Calu3 (cell line): ENCODE results near the gene HSD3B7. TPM values are rescaled to one million over a fixed set of nuclear protein-coding genes. Genes with fewer than 3 reads are reported as not detected.
"Not testable (repeated sequence)": the region's sequence is repeated elsewhere in the genome, so short reads cannot be mapped to it uniquely, and the experiment has no call there.

Source experiments
- Bru-seq: library from RNA; stranded (reverse); fragments of 400-500 nt; gene quantifications from one replicate; lab custom pipeline; 2021; lab: Mats Ljungman, UMichigan
- BruChase-seq, 2 experiments: library from RNA; stranded (reverse); fragments of 400-500 nt; gene quantifications; one replicate each; lab custom pipeline; 2021; lab: Mats Ljungman, UMichigan
- BruUV-seq: library from RNA; stranded (reverse); fragments of 400-500 nt; replicated peaks from 2 replicates; lab custom pipeline; 2021; lab: Mats Ljungman, UMichigan
- CTCF ChIA-PET: fragments of 300-600 bp; sonication (Branson Sonifier 250); formaldehyde crosslinking; loops from one replicate; lab custom pipeline; 2022; ENCODE audit warnings: antibody characterized with exemption; lab: Charles Lee
- DNase-seq: peaks from one replicate; pipeline ENCODE4 v3.0.0; 2022
- H3K27ac Mint-ChIP-seq: one replicate; pipeline ENCODE4 v1.8.0; 2022; ENCODE audit warnings: mixed read lengths; ENCODE audit not compliant: unreplicated experiment
- H3K27me3 Mint-ChIP-seq: one replicate; pipeline ENCODE4 v1.8.0; 2022; ENCODE audit warnings: mixed read lengths; ENCODE audit not compliant: unreplicated experiment
- H3K36me3 Mint-ChIP-seq: one replicate; pipeline ENCODE4 v1.8.0; 2022; ENCODE audit warnings: mild to moderate bottlenecking, moderate library complexity, mixed read lengths; ENCODE audit not compliant: insufficient read depth, unreplicated experiment
- H3K4me1 Mint-ChIP-seq: one replicate; pipeline ENCODE4 v1.8.0; 2022; ENCODE audit warnings: mild to moderate bottlenecking, low read depth, mixed read lengths; ENCODE audit not compliant: unreplicated experiment
- H3K4me3 Mint-ChIP-seq: one replicate; pipeline ENCODE4 v1.8.0; 2022; ENCODE audit warnings: mild to moderate bottlenecking, low read depth, moderate library complexity, mixed read lengths; ENCODE audit not compliant: unreplicated experiment
- H3K9me3 Mint-ChIP-seq: one replicate; pipeline ENCODE4 v1.8.0; 2022; ENCODE audit warnings: low read depth, mixed read lengths; ENCODE audit not compliant: unreplicated experiment
- intact Hi-C: fragments of 100-400 bp; cut with micrococcal nuclease; formaldehyde crosslinking; loops from one replicate; pipeline ENCODE4 v1.10.0; 2022; ENCODE audit not compliant: unreplicated experiment
- long read RNA-seq: library from polyadenylated mRNA; stranded (forward); transcript quantifications from one replicate; pipeline ENCODE4 v2.0.0, GENCODE V29; 2022
- total RNA-seq: library from RNA; stranded (reverse); gene quantifications from 2 replicates; pipeline ENCODE4 v1.2.3, GENCODE V29; 2022
- TF ChIP-seq, protein P1 (sequence below): fragments of 200-600 bp; IDR thresholded peaks from one replicate; pipeline ENCODE4 v1.8.0; 2022; ENCODE audit warnings: antibody characterized with exemption; ENCODE audit not compliant: unreplicated experiment

Gene HSD3B7
- total RNA-seq (25.3 and 29.2 TPM in 2 replicates), Bru-seq, nascent RNA (percentile 42 among the genes with signal in this experiment), BruChase-seq, experiment 1, labeled RNA remaining after a 6-hour chase (percentile 78 among the genes with signal in this experiment), BruChase-seq, experiment 2, labeled RNA remaining after a 2-hour chase (percentile 65 among the genes with signal in this experiment)
- long read RNA-seq, transcript HSD3B7-202 (7 exons, 2,172 nt) = major isoform, 41 of 77 reads
- long read RNA-seq, partial matches to known transcripts = 8 of 77 reads
- long read RNA-seq, other reads (novel, unspliced or antisense) = 28 of 77 reads

DNA sequence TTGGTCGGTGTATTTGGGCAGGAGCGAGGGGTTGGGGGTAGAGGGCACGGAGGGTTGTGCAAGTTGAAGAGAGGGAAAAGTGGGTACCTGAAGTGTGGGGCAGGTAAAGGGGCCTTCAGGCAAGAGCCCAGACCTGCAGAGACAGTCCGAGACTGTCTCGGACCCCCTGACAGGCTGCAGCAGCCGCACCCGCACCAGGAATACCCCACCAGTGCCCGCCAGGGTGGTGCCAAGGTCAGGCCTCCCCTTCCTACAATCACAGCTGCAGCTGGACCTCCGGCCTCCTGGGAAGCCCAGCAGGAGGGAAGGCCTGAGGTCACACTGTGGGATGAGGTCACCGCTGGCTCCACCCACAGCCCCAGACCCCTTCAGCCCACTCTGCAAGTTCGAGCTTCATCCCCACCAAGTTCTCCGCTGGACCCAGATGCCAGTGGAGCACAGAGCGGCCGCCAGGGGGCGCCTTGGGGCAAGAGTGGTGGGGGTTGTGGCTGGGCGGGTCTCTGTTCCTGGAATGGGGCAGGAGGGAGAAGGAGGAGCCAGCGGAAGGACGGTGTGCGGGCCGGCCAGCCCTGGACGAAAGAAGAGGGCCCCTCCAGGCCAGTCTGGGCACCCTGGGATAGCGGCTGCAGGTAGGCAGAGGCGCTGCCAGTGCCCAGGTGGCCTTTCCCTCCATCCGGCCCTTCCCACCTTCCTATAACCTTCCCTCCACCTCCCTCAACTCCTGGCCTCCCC is at the start of gene HSD3B7:
TSS of gene HSD3B7 (plus strand) at position 539 of the 732 bp plus-strand sequence. CDS start 452 bp downstream, outside the sequence.
- CTCF ChIA-PET = interaction anchor here (0.8 to 2.4 kb wide), 28 partner anchors 9 to 884 kb away, joined by 3 to 22 read pairs (median 4); partner anchors contain the start of genes FUS, KAT8, PRSS8 and STX4
- peak within 1 kb of the TSS; percentile 71 for H3K27ac Mint-ChIP-seq
- peak; percentile 97 for DNase-seq
- peaks cover 57% of the 10 kb centered on the region for H3K36me3 Mint-ChIP-seq
- no peaks in the 10 kb centered on the region for H3K9me3 Mint-ChIP-seq
- BruUV-seq = no TSS peak
- H3K27me3 Mint-ChIP-seq = no peaks in the 10 kb centered on the region
- no peaks in the 10 kb centered on the region for H3K4me1 Mint-ChIP-seq
- intact Hi-C loops = loop anchor here (1.0 to 10.0 kb wide), 9 partner anchors 47 to 884 kb away; partner anchors contain the start of genes STX4, VKORC1, ZNF646 and ZNF668
- peak within 1 kb of the TSS; percentile 87 for H3K4me3 Mint-ChIP-seq
- TF ChIP-seq, protein P1, sequence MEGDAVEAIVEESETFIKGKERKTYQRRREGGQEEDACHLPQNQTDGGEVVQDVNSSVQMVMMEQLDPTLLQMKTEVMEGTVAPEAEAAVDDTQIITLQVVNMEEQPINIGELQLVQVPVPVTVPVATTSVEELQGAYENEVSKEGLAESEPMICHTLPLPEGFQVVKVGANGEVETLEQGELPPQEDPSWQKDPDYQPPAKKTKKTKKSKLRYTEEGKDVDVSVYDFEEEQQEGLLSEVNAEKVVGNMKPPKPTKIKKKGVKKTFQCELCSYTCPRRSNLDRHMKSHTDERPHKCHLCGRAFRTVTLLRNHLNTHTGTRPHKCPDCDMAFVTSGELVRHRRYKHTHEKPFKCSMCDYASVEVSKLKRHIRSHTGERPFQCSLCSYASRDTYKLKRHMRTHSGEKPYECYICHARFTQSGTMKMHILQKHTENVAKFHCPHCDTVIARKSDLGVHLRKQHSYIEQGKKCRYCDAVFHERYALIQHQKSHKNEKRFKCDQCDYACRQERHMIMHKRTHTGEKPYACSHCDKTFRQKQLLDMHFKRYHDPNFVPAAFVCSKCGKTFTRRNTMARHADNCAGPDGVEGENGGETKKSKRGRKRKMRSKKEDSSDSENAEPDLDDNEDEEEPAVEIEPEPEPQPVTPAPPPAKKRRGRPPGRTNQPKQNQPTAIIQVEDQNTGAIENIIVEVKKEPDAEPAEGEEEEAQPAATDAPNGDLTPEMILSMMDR = peak; percentile 92

DNA sequence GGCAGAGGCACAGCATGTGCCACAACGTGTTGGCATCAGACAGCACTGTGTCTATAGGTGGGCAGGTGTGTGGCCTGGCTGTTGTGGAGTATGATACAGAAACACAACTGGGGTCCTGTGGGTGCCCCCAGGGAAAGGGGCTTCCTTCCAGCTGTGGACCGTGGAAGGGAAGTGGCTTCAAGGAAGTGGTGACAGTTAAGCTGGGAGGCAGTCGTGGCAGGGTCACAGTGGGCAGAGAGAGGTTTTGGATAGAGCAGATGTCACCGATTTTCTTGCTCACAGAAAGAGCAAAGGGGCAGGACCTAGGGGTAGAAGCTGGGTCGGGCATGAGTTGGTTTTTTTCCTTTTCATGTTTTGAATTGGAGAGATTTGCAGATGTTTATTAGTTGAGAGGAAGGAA is 47.3 kb upstream of the HSD3B7 start:
- Mint-ChIP-seq H3K27me3 (no peaks in the 10 kb centered on the region), H3K4me1 (peaks cover 11% of the 10 kb centered on the region), H3K36me3 (peaks cover 38% of the 10 kb centered on the region), H3K27ac (no peak overlapping the region), H3K4me3 (no peak overlapping the region), H3K9me3 (no peaks in the 10 kb centered on the region)
- CTCF ChIA-PET = no interaction called here
- intact Hi-C loops = no loop called here
- no TSS peak for BruUV-seq
- no peak for DNase-seq
- TF ChIP-seq, protein P1 = no peak

DNA sequence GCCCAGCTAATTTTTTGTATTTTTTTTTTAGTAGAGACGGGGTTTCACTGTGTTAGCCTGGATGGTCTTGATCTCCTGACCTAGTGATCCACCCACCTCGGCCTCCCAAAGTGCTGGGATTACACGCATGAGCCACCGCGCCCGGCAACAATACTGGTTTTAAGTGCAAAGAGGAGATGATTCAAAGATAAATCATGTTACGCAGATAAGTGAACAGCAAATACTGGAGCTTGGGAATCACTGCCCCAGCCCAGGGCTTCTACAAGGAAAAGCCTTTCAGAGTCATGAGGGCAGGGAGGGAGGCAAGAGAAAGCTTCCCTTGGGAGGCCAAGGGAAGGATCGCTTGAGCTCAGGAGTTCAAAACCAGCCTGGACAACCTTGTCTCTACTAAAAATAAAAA is 45.4 kb upstream of the HSD3B7 start:
- peaks cover 16% of the 10 kb centered on the region for H3K4me1 Mint-ChIP-seq
- H3K27ac Mint-ChIP-seq, BruUV-seq, H3K9me3 Mint-ChIP-seq, DNase-seq, H3K27me3 Mint-ChIP-seq, intact Hi-C loops, H3K4me3 Mint-ChIP-seq: not testable (repeated sequence)
- CTCF ChIA-PET = interaction anchor here (0.5 to 0.7 kb wide), 4 partner anchors 50 to 530 kb away, joined by 3 to 7 read pairs (median 3); no protein-coding TSS in a partner anchor
- H3K36me3 Mint-ChIP-seq = peaks cover 41% of the 10 kb centered on the region

DNA sequence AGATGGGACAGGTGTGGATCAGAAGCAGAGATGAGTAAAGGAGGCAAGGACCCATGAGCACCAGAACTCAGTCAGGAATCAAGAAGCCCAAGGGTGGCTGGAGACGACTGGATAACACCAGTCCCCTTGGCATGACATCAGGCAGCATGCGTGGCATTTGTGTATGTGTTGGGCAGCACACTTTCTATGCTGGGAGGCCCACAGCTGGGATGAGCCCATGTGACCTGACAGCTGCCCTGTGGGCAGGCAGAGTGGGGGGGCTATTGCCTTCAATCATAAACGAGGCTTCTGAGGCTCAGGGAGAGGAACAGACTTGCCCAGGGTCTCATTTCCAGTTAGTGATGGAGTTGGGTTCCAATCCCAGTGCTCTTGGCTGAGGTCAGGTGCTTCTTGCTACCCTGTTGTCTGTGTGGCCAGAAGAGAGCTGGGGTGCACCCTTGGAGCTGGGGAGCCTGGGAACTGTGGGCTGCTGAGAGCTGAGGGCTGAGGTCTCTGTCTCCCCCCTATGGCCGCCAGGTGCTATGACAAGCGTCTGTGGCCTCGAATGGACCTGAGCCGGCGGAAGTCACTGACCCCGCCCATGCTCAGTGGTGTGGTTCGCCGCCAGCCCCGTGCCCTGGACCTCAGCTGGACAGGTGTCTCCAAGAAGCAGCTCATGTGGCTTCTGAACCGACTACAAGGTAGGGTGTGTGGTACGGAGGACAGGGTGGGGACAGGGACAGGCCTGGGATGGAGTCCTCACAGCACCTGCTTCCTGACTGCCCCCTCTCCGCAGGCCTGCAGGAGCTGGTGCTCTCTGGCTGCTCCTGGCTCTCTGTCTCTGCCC is 43.2 kb upstream of the HSD3B7 start:
- H3K4me3 Mint-ChIP-seq = no peak overlapping the region

More for the DNA sequence above, 43.2 kb upstream of the HSD3B7 start:
- intact Hi-C loops = no loop called here
- Mint-ChIP-seq H3K27ac (no peak overlapping the region), H3K27me3 (no peaks in the 10 kb centered on the region), H3K36me3 (peaks cover 50% of the 10 kb centered on the region), H3K9me3 (no peaks in the 10 kb centered on the region), H3K4me1 (peaks cover 16% of the 10 kb centered on the region)
- CTCF ChIA-PET = interaction anchor here (0.5 to 2.1 kb wide), 15 partner anchors 10 to 283 kb away, joined by 3 to 26 read pairs (median 4); partner anchors contain the start of gene SETD1A
- TF ChIP-seq, protein P1 = peak; percentile 93
- DNase-seq = peak; percentile 88
- no TSS peak for BruUV-seq
